GM12873 (cell line): Measurements from ENCODE around the gene GDI1.

Experiments
- TF ChIP-seq, protein P1 (sequence below): IDR thresholded peaks from 2 replicates; pipeline ENCODE4 v1.5.1; 2012; ENCODE audit warnings: low read depth, mild to moderate bottlenecking, moderate library complexity, low read length, control low read depth; ENCODE audit not compliant: insufficient read depth; ENCODE audit errors: missing control alignments

Gene GDI1

DNA sequence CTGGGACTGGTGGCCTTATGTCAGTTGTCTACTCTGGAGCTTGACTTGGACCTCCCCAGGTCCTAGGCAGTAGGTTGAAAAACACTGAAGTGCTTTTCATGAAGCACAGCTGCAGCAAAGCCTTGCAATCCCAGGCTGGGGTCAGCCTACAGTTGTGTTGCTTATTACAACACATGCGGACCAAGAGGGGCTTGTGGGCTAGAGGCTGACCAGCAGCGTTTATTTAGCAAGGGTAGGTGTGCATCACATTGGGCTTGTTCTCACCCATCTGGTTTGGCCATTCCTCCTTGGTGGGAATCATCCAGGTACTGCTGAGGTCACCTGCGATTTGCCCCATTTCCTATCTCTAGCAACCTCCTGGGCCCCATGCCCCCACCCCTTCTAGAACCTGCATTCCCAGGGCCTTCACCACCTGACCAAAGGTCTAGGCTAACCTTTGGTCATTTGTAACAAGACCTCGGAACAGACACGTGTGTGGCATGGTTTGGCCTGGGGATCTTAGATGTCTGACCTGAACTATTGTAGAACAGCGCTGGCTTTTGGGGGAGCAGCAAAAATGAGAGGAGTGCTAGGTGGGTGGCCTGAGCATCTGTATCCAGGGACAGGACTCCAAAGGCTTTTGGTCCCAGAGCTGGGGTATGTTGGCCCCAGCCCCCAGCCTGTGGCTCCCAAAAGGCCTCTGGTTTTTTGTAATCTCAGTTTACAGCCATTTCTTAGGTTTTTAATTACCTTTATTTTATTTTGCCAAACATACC lies 35.7 kb upstream of the GDI1 start:
- TF ChIP-seq, protein P1, sequence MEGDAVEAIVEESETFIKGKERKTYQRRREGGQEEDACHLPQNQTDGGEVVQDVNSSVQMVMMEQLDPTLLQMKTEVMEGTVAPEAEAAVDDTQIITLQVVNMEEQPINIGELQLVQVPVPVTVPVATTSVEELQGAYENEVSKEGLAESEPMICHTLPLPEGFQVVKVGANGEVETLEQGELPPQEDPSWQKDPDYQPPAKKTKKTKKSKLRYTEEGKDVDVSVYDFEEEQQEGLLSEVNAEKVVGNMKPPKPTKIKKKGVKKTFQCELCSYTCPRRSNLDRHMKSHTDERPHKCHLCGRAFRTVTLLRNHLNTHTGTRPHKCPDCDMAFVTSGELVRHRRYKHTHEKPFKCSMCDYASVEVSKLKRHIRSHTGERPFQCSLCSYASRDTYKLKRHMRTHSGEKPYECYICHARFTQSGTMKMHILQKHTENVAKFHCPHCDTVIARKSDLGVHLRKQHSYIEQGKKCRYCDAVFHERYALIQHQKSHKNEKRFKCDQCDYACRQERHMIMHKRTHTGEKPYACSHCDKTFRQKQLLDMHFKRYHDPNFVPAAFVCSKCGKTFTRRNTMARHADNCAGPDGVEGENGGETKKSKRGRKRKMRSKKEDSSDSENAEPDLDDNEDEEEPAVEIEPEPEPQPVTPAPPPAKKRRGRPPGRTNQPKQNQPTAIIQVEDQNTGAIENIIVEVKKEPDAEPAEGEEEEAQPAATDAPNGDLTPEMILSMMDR, result no peak

GRCh38 chrX:154401918-154402621 lies 34.9 kb upstream of the GDI1 start:
- TF ChIP-seq, protein P1, result no peak

- TF ChIP-seq, protein P1, result no peak
These were observed 34.3 kb upstream of the GDI1 start for GRCh38 chrX:154402622-154403127.

DNA sequence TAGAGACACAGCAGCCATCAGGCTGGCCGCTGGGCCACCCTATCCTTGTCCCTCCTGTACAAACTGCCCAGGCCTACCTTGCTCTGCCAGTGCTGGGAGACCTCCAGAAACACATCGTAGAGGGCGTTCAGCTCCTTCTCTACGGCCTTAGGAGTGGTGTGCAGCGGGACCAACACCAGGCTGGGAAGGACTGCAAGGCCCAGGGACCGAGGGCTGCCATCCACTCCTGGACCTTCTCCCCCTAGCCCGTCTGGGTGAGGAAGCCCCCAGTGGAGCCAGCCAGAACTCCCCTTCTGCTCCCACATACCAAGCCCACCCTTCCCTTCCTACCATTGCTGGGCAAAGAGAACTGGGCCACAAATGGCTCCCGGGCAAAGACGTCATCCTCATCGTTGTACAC lies 33.8 kb upstream of the GDI1 start:
- TF ChIP-seq, protein P1, result no peak

- TF ChIP-seq, protein P1, result no peak
These were observed 33.1 kb upstream of the GDI1 start for GRCh38 chrX:154403858-154404257.

- TF ChIP-seq, protein P1, result no peak
These were observed 32.2 kb upstream of the GDI1 start for GRCh38 chrX:154404625-154405192.

- TF ChIP-seq, protein P1, result no peak
These were observed 28.2 kb upstream of the GDI1 start for GRCh38 chrX:154408659-154409221.
